GM19035 (cell line): ENCODE measurements around the gene COL9A3.

Source experiments
- ATAC-seq: cut with Tn5 transposase; IDR thresholded peaks from one replicate; pipeline ENCODE4 v1.9.1; 2021; ENCODE audit not compliant: unreplicated experiment

Gene COL9A3

GRCh38 chr20:62890444-62890843, 73.6 kb downstream of the COL9A3 start:
- ATAC-seq: no peak
